Cardiac fibroblast (primary cell): ENCODE results near the gene CTDSPL.

Source experiments
- DNase-seq, 2 donors: peaks; one replicate each; pipeline versions ENCODE4 v3.0.0 to v3.0.0-alpha.2; 2010; ENCODE audit warnings: low read depth in 2 of 2
- H3K4me3 ChIP-seq, 2 donors: replicated peaks in 1 of 2; 1 replicate in 1 of 2; 2 replicates in 1 of 2; pipeline ENCODE4 v1.5.1; 2011; ENCODE audit warnings: low read depth in 2 of 2, low read length in 2 of 2, mild to moderate bottlenecking in 2 of 2, moderate library complexity in 1 of 2
- CTCF ChIP-seq: IDR thresholded peaks from one replicate; pipeline ENCODE4 v1.5.1; 2011; ENCODE audit warnings: low read depth, mild to moderate bottlenecking, low read length, inconsistent platforms

The CTDSPL gene

GRCh38 chr3:38017445-38018295, 156.0 kb downstream of the CTDSPL start:
- no peak overlapping the region for H3K4me3 ChIP-seq
- DNase-seq = no peak
- TF ChIP-seq CTCF = no peak

GRCh38 chr3:38018296-38019266, 156.9 kb downstream of the CTDSPL start:
- no peak for TF ChIP-seq CTCF
- no peak for DNase-seq
- no peak overlapping the region for H3K4me3 ChIP-seq

GRCh38 chr3:38019658-38020341, 158.1 kb downstream of the CTDSPL start:
- TF ChIP-seq CTCF = no peak
- DNase-seq = no peak
- H3K4me3 ChIP-seq = no peak overlapping the region

GRCh38 chr3:38020342-38020726, 158.7 kb downstream of the CTDSPL start:
- no peak for DNase-seq
- H3K4me3 ChIP-seq = no peak overlapping the region
- no peak for TF ChIP-seq CTCF

- TF ChIP-seq CTCF = no peak
- no peak for DNase-seq
- no peak overlapping the region for H3K4me3 ChIP-seq
These were observed 159.5 kb downstream of the CTDSPL start for GRCh38 chr3:38021196-38021595.

- H3K4me3 ChIP-seq = no peak overlapping the region
- no peak for TF ChIP-seq CTCF
- no peak for DNase-seq
These were observed 160.6 kb downstream of the CTDSPL start for GRCh38 chr3:38022301-38022700.
